HG03064 (cell line): Measurements from ENCODE around the gene ZC3H7A.
A peak's percentile ranks its signal among the peaks of the same experiment; 100 is the strongest.
"Not testable (repeated sequence)": the region's sequence is repeated elsewhere in the genome, so short reads cannot be mapped to it uniquely, and the experiment has no call there.

ENCODE experiments used
- ATAC-seq: cut with Tn5 transposase; IDR thresholded peaks from one replicate; pipeline ENCODE4 v1.9.1; 2021; ENCODE audit warnings: low read depth; ENCODE audit not compliant: unreplicated experiment

Gene ZC3H7A, protein sequence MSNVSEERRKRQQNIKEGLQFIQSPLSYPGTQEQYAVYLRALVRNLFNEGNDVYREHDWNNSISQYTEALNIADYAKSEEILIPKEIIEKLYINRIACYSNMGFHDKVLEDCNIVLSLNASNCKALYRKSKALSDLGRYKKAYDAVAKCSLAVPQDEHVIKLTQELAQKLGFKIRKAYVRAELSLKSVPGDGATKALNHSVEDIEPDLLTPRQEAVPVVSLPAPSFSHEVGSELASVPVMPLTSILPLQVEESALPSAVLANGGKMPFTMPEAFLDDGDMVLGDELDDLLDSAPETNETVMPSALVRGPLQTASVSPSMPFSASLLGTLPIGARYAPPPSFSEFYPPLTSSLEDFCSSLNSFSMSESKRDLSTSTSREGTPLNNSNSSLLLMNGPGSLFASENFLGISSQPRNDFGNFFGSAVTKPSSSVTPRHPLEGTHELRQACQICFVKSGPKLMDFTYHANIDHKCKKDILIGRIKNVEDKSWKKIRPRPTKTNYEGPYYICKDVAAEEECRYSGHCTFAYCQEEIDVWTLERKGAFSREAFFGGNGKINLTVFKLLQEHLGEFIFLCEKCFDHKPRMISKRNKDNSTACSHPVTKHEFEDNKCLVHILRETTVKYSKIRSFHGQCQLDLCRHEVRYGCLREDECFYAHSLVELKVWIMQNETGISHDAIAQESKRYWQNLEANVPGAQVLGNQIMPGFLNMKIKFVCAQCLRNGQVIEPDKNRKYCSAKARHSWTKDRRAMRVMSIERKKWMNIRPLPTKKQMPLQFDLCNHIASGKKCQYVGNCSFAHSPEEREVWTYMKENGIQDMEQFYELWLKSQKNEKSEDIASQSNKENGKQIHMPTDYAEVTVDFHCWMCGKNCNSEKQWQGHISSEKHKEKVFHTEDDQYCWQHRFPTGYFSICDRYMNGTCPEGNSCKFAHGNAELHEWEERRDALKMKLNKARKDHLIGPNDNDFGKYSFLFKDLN

DNA sequence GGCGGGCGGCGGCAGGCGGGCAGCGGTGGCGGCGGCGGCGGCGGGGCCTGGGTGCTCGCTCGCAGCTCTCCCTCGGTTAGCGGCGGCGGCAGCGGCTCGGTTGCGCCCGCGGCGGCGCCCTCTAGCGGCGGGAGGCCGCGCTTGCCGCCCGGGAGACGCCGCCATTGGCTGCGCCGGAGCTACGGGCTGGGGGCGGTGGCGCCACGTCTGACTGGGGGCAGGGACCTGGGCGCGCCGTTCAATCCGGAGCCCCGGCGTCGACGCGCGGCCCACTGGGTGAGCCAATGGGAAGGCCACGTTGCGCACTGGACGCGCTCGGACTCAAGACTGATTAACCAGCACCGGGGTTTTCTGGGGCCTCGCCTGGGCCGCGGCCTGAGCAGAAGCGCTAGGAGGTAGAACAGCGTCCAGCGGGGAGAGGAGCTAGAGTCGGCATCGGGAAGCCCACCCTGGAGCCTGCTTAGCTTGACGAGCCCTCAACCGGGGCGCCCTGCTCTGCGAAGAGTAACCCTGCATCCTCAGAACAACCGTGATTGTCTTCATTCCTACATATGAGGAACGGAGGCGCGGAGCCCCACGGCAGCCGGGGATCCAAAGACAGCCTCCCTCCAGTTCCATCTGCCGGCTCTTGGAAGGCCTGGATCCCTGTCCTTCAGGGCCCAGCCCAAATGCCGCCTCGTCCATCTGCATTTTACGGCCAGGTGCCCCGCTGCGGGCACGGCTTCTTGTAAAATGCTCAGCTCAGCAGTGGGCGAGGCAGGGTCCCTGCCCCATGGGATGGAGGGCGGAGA is at the start of gene ZC3H7A:
ZC3H7A (minus strand) TSS at position 93 of the 791 bp plus-strand sequence. CDS start 14,904 bp downstream, outside the sequence.
- ATAC-seq: peak; percentile 77

DNA sequence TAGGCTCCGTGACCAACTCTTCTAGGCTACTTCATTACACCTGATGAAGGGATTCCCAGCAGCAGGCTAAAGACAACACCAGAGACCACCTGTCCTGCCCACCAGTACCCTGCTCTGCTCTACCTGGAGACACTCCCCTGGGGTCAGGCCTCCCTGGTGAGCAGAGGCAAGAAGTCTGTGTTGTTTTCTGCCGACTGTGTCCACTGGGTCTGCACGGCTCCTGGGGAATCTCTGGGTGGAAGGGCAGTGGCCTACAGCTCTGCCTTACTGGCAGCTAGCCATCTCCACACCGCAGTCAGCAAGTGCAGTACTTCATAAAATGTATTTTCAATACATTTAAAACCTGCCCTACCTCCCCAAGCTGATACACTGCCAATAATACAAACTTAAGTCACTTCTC is 47.4 kb upstream of the ZC3H7A start:
- ATAC-seq: no peak

DNA sequence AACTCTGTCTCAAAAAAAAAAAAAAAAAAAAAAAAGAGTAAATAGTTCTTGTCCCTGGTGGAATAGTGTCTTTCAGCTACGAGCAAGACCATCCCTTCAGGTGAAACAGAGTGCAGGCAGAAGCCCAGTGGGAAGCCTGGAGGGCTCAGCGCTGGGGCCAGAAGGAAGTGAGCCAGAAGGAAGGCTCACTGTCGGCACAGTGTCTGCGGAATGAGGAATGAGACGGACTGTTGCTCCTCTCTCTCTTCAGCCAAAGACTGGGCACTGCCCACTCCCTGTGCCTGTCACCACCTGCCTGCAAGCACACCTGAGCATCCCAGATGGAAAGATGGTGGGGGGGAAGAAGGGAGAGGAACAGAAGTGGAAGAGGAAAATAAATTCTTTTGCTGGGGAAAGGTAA is 46.8 kb upstream of the ZC3H7A start:
- no peak for ATAC-seq

DNA sequence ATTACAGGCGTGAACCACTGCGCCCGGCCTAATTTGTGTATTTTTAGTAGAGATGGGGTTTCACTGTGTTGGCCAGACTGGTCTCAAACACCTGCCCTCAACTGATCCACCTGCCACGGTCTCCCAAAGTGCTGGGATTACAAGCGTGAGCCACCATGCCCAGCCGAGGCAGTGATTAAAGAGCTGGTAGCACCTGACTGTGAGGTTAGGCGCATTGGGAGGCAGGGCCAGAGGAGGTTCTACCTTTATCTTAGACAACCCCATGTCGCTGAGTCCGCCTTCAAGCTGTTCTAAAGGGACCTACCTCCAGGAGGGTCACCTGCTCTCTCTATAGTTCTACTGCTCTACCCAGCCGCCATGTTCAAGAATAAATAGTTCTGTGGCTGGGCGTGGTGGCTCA is 46.1 kb upstream of the ZC3H7A start:
- no peak for ATAC-seq

DNA sequence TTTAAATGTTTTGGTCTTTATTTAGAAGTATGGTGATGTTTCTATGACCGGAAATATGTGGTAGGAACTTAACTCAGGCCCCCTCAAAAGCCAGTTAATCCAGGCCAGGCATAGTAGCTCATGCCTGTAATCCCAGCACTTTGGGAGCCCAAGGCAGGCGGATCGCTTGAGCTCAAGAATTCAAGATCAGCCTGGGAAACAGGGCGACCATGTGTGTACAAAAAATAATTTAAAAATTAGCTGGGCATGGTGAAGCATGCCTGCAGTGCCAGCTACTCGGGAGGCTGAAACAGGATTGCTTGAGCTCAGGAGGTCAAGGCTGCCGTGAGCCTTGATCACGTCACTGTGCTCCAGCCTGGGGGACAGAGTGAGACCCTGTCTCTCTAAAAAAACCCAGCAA is 44.0 kb upstream of the ZC3H7A start:
- no peak for ATAC-seq

DNA sequence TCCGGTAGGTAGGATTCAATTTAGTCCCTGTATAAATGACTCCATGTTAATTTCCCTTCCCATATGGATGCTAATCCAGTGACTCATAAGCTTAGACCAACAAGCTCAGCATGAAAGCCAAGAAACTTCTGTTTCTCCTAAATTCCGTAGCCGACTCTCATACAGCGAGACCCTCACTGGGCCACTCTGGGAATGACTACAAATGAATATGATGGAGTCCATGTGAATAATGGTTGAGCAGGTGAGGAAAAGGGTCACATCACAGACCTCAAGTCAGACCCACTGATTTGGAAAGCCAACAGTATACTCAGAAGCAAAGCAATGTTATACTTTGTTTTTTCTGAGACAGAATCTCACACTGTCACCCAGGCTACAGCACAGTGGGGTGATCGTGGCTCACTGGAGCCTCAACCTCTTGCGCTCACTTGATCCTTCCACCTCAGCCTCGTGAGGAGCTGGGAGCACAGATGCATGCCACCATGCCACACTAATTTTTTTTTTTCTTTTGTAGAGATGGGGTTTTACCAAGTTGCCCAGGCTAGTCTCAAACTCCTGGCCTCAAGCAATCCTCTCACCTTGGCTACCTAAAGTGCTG is 39.7 kb upstream of the ZC3H7A start:
- ATAC-seq: no peak

DNA sequence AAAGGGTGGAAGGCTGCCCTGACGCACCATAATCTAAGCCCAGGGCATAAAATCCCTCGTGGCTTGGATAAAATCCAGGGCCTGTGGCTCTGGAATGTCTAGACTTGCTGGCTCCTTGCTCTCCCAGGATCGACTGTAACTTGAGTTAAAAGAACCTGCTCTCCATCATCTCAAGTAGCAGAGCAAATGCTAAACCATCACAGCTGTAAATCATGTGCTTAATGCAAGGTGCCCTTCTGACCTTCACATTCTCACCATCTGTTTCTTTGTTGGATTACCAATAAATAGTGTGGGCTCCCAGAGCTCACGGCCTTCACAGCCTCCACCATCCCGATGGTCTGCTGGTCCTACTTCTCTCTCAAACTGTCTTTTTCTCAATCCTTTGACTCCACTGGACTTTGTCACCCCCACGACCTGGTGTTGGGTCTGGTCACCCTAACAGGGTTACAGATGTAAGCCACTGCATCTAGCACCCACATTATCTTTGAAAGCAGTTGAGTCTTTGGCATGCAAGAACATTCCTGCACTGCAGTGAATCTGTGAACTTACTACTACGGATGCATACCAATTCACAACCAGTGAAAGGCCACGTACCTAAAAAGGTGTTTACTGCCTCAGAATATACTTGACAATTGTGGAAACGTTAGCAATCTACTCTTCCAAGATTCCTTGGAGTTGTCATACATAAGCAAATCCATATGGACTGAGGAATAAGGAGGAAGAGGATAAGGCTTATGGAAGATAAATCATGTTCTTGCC is 39.0 kb upstream of the ZC3H7A start:
- no peak for ATAC-seq

DNA sequence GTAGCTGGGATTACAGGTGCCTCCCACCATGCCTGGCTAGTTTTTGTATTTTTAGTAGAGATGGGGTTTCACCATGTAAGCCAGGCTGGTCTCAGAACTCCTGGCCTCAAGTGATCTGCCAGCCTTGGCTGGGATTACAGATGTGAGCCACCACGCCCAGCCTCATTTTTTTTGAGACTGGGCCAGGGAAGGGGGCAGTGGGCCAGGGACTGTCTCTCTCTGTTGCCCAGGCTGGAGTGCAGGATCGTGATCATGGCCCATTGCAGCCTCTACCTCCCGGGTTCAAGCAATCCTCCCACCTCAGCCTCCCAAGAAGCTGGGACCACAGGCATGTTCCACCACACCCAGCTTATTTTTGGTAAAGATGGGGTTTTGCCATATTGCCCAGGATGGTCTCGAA is 38.3 kb upstream of the ZC3H7A start:
- ATAC-seq: no peak

DNA sequence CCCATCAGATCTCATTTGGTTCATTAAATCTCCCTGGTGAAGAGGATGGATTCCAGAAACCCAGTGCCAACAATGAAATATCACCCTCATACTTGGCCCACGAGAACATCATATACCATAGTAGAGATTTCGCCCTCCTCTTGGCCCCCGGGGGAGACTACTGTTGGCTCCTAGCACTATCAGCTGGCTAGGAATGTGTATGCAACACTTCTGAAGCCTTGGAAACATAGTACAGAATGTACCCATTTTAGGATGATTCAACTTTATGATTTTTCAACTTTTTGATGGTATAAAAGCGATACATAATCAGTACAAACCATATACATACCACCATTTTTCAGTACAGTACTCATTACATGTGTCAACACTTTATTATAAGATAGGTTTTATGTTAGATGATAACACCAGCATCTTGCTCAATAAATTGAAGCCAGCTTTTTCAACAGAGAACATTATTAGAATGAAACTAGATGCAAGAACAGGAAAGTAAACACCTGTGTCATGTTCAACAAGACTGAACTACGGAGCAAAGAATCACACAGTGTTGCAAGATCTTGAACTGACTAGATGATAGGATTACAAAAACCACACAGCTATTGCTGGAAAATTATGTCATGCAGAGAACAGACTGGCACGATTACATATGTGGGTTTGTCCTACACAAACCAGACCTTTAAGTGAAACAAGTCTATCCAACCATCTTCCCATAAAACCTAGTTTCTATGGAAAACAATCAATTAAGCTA is 37.1 kb upstream of the ZC3H7A start:
- no peak for ATAC-seq

DNA sequence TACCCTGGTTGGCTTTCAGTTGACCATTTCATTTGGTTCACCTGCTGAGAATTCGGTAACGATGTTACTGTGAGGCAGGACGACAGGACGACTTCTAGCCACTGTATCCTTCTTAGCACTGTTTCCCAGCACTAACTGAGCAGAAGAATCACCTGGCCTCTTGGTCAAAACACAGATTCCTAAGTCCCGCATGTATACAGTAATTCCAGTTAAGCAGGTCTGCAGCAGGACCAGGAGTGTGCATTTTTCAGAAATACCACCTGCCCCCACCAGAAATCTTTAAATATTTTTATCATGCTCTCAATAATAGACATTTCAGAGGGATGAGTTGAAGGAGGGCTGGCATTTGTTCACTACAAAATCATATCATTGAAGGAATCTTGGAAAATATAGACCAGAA is 31.6 kb upstream of the ZC3H7A start:
- no peak for ATAC-seq

DNA sequence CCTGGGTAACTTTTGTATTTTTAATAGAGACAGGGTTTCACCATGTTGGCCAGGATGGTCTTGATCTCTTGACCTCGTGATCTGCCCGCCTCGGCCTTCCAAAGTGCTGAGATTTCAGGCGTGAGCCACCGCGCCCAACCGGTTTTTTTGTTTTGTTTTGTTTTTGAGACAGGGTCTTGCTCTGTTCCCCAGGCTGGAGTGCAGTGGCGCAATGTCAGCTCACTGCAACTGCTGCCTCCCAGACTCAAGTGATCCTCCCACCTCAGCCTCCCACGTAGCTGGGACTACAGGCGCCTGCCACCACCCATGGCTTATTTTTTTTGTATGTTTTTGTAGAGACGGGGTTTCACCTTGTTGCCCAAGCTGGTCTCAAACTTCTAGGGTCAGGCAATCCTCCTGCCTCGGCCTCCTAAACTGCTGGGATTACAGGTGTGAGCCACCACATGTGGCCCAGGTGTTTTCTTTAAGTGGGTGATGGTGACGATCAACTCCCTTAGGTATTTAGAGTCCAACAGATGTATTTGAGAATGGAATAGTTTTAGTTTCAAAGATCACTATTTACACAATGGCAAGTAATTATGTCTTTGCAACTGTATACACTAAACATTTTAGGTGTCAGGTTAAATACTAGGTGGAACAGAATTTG is 28.6 kb upstream of the ZC3H7A start:
- ATAC-seq: not testable (repeated sequence)

DNA sequence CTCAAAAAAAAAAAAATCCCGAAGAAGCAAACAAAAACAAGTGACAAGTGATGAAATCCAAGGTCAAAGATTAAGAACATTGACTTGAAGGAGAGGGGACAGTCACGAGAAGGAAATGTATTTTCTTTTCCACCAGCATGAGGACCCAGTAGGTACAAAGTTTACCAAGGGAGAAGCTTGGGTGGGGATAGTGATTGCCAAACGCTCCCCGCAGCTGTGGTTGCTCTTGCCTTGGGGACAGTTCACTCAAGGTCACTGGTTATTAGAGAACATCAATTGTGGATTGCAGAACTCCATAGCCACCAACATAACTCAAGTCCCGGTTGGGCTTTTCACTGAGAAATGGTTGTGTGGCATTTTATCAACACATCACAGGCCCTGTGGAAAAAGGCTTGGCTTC is 27.3 kb upstream of the ZC3H7A start:
- ATAC-seq: no peak

DNA sequence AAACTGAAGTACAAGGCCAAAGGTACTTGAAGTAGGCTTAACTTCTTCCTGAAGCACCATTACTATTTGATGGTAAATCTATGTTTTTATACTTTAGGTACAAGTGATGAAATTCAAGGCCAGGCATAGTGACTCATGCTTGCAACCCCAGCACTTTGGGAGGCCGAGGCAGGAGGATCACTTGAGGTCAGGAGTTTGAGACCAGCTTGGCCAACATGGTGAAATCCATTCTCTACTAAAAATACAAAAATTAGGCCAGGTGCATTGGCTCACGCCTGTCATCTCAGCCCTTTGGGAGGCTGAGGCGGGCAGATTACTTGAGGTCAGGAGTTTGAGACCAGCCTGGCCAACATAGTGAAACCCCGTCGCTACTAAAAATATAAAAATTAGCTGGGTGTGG is 26.6 kb upstream of the ZC3H7A start:
- ATAC-seq: not testable (repeated sequence)

DNA sequence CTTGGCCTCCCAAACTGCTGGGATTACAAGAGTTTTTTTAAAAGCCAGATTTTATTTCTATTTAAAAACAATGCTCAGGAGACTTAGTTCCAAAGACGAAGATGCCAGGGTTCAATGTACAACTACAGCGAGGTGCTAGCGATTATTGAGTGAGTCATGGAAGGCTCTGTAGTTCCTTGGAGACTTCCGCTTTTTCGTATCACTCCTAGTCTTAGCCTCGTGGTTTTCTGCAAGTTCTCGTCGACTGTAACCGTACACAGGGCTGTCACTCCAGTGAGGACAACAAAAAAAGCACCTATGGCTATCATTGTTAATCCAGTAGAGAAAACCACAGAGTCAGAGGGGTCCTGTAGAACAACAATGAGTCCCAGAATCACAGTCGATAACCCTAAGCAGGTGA is 22.7 kb upstream of the ZC3H7A start:
- no peak for ATAC-seq

DNA sequence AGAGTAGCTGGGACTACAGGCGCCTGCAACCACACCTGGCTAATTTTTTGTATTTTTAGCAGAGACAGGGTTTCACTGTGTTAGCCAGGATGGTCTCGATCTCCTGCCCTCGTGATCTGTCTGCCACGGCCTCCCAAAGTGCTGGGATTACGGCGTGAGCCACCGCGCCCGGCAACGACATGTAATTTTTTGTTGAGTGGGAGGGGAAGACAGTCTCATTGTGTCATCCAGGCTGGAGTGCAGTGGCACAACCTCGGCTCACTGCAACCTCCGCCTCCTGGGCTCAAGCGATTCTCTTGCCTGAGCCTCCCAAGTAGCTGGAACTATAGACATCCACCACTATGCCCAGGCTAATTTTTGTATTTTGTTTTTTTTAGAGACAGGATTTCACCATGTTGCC is 21.9 kb upstream of the ZC3H7A start:
- ATAC-seq: not testable (repeated sequence)

DNA sequence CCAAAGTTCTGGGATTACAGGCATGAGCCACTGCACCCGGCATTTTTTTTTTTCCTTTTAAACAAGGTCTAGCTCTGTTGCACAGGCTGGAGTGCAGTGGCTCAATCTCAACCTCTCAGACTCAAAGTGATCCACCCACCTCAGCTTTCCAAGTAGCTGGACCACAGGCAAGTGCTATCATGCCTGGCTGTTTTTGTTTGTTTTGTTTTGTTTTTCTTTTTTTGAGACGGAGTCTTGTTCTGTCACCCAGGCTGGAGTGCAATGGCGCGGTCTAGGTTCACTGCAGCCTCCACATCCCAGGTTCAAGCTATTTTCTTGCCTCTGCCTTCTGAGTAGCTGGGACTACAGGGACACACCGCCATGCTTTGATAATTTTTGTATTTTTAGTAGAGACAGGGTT is 19.1 kb upstream of the ZC3H7A start:
- ATAC-seq: no peak

DNA sequence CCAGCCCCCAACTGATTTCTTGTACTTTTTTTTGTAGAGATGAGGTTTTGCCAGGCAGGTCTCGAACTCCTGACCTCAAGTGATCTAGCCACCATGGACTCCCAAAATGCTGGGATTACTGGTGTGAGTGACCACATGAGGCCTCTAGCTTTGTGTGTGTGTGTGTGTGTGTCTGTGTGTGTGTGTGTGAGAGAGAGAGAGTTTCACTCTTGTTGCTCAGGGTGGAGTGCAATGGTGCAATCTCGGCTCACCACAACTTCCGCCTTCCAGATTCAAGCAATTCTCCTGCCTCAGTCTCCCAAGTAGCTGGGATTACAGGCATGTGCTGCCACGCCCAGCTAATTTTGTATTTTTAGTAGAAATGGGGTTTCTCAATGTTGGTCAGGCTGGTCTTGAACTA is 17.7 kb upstream of the ZC3H7A start:
- not testable (repeated sequence) for ATAC-seq

DNA sequence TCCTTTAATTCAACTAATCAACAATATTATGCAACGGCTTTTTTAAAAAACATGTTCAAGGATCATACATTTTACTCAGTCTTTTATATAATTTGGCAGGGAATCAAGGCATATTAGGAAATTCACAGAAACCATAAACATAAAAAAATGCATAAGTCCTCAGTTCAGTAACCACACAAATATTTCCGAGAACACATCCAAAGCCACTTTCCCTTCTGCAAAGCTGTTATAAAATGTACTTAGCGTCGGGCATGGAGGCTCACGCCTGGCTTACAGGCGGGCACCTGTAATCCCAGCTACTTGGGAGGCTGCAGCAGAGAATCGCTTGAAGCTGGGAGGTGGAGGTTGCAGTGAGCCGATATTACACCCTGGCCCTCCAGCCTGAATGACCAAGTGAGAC is 9.7 kb upstream of the ZC3H7A start:
- ATAC-seq: no peak
